HG03039 (cell line): Measurements from ENCODE around the gene TCF7L1.

Experiments used
- ATAC-seq: cut with Tn5 transposase; IDR thresholded peaks from one replicate; pipeline ENCODE4 v1.9.1; 2021; ENCODE audit warnings: mild to moderate bottlenecking, moderate library complexity; ENCODE audit not compliant: unreplicated experiment

TCF7L1 gene

GRCh38 chr2:85215448-85216401, 82.5 kb downstream of the TCF7L1 start:
- ATAC-seq: no peak

GRCh38 chr2:85216927-85217326, 83.7 kb downstream of the TCF7L1 start:
- no peak for ATAC-seq

- ATAC-seq: no peak
Measured at GRCh38 chr2:85221067-85221691, 88.0 kb downstream of the TCF7L1 start.

GRCh38 chr2:85222792-85223191, 89.6 kb downstream of the TCF7L1 start:
- no peak for ATAC-seq

- ATAC-seq: no peak
Measured at GRCh38 chr2:85226783-85227182, 93.6 kb downstream of the TCF7L1 start.

GRCh38 chr2:85230679-85231467, 97.7 kb downstream of the TCF7L1 start:
- ATAC-seq: no peak

GRCh38 chr2:85231468-85231805, 98.2 kb downstream of the TCF7L1 start:
- no peak for ATAC-seq

- no peak for ATAC-seq
Measured at GRCh38 chr2:85231952-85232351, 98.8 kb downstream of the TCF7L1 start.

GRCh38 chr2:85234868-85235267, 101.7 kb downstream of the TCF7L1 start:
- ATAC-seq: no peak

- ATAC-seq: no peak
Measured at GRCh38 chr2:85235281-85235680, 102.1 kb downstream of the TCF7L1 start.

GRCh38 chr2:85236084-85236483, 102.9 kb downstream of the TCF7L1 start:
- no peak for ATAC-seq

GRCh38 chr2:85237849-85238565, 104.8 kb downstream of the TCF7L1 start:
- no peak for ATAC-seq

- no peak for ATAC-seq
Measured at GRCh38 chr2:85238607-85239006, 105.4 kb downstream of the TCF7L1 start.

GRCh38 chr2:85239102-85239501, 105.9 kb downstream of the TCF7L1 start:
- ATAC-seq: no peak

GRCh38 chr2:85240055-85240454, 106.9 kb downstream of the TCF7L1 start:
- ATAC-seq: no peak

- ATAC-seq: no peak
Measured at GRCh38 chr2:85242321-85242720, 109.1 kb downstream of the TCF7L1 start.

GRCh38 chr2:85243101-85244072, 110.2 kb downstream of the TCF7L1 start:
- ATAC-seq: no peak

GRCh38 chr2:85244828-85245227, 111.6 kb downstream of the TCF7L1 start:
- no peak for ATAC-seq

- no peak for ATAC-seq
Measured at GRCh38 chr2:85245891-85246290, 112.7 kb downstream of the TCF7L1 start.

GRCh38 chr2:85246348-85246747, 113.2 kb downstream of the TCF7L1 start:
- ATAC-seq: no peak
